OCI-LY7 (cell line): ENCODE measurements around the gene LPP. TPM values are rescaled to one million over a fixed set of nuclear protein-coding genes. Genes with fewer than 3 reads are reported as not detected.

Experiments used
- BruUV-seq: library from RNA; stranded (reverse); fragments of 400-500 nt; replicated peaks from 2 replicates; lab custom pipeline; 2021; lab: Mats Ljungman, UMichigan
- CTCF ChIA-PET: fragments of 300-600 bp; sonication (Branson Sonifier 250); formaldehyde crosslinking; loops from one replicate; lab custom pipeline; 2022; ENCODE audit warnings: antibody characterized with exemption; ENCODE audit not compliant: unreplicated experiment; lab: Charles Lee
- POLR2A ChIA-PET: fragments of 300-600 bp; sonication (Branson Sonifier 250); formaldehyde crosslinking; loops from one replicate; lab custom pipeline; 2022; ENCODE audit warnings: antibody characterized with exemption; lab: Charles Lee
- DNase-seq: peaks from one replicate; pipeline ENCODE4 v3.0.0-alpha.2; 2015; ENCODE audit warnings: low spot score
- H2AFZ ChIP-seq: fragments of 200-600 bp; sonication (generic), shearing (Covaris generic); 2 replicates; pipeline ENCODE4 v1.6.1; 2014; ENCODE audit warnings: mild to moderate bottlenecking, antibody characterized with exemption, low read length, moderate library complexity
- H3K27ac ChIP-seq: fragments of 200-600 bp; sonication (generic); 2 replicates; pipeline ENCODE4 v1.5.1; 2014; ENCODE audit warnings: mixed run types, low read depth, mild to moderate bottlenecking, moderate library complexity, low read length, inconsistent platforms; ENCODE audit not compliant: poor library complexity, severe bottlenecking
- H3K36me3 ChIP-seq: fragments of 200-600 bp; sonication (generic); 2 replicates; pipeline ENCODE4 v1.6.1; 2014; ENCODE audit warnings: mild to moderate bottlenecking, antibody characterized with exemption, low read length, moderate library complexity, mixed read lengths; ENCODE audit not compliant: insufficient read depth
- H3K4me1 ChIP-seq: fragments of 200-600 bp; sonication (generic); 2 replicates; pipeline ENCODE4 v1.5.1; 2014; ENCODE audit warnings: mild to moderate bottlenecking, low read length; ENCODE audit not compliant: insufficient read depth, poor library complexity, severe bottlenecking
- H3K4me2 ChIP-seq: fragments of 200-600 bp; sonication (generic); 2 replicates; pipeline ENCODE4 v1.6.1; 2014; ENCODE audit warnings: mild to moderate bottlenecking, low read length
- H3K4me3 ChIP-seq: fragments of 200-600 bp; sonication (generic); 2 replicates; pipeline ENCODE4 v1.5.1; 2014; ENCODE audit warnings: mild to moderate bottlenecking, low read depth, low read length; ENCODE audit not compliant: poor library complexity, severe bottlenecking
- H3K79me2 ChIP-seq: fragments of 200-600 bp; sonication (generic); 2 replicates; pipeline ENCODE4 v1.6.1; 2016; ENCODE audit warnings: low read depth, mild to moderate bottlenecking, low read length, moderate library complexity, mixed read lengths; ENCODE audit not compliant: insufficient read depth
- H3K9me2 ChIP-seq: fragments of 200-600 bp; sonication (generic); 2 replicates; pipeline ENCODE4 v1.6.1; 2016; ENCODE audit warnings: mild to moderate bottlenecking, low read length, mixed read lengths; ENCODE audit not compliant: insufficient read depth
- H3K9me3 ChIP-seq: fragments of 200-600 bp; sonication (generic); 2 replicates; pipeline ENCODE4 v1.6.1; 2014; ENCODE audit warnings: mild to moderate bottlenecking, mixed run types, low read length, mixed read lengths
- H4K20me1 ChIP-seq: fragments of 200-600 bp; sonication (generic); 2 replicates; pipeline ENCODE4 v1.6.1; 2014; ENCODE audit warnings: mild to moderate bottlenecking, antibody characterized with exemption, low read length, moderate library complexity, mixed read lengths; ENCODE audit not compliant: insufficient read depth
- CTCF ChIP-seq: fragments of 200-600 bp; sonication (generic); conservative IDR thresholded peaks from 2 replicates; pipeline ENCODE4 v1.5.1; 2014; ENCODE audit warnings: mild to moderate bottlenecking, antibody characterized with exemption, low read length, moderate library complexity, mixed read lengths
- EZH2phosphoT487 ChIP-seq: fragments of 200-600 bp; sonication (generic); IDR thresholded peaks from 2 replicates; pipeline ENCODE4 v1.6.1; 2018; ENCODE audit warnings: low read depth, borderline replicate concordance, mild to moderate bottlenecking, mixed run types, antibody characterized with exemption, low read length, moderate library complexity, mixed read lengths
- intact Hi-C: fragments of 100-400 bp; cut with micrococcal nuclease; formaldehyde crosslinking; loops from one replicate; pipeline ENCODE4 v1.10.0; 2022; ENCODE audit not compliant: unreplicated experiment
- total RNA-seq, 2 experiments: library from RNA; depleted of rRNA in 1 of 2; stranded (reverse); fragments of >200 nt in 1 of 2; shearing (Covaris generic) in 1 of 2; gene quantifications; 2 replicates each; pipeline ENCODE4 v1.2.3, GENCODE V29; 2014 to 2022

The LPP gene
- total RNA-seq, 2 experiments from 2014 or later = 10.9 to 119 TPM

GRCh38 chr3:188148318-188148717, 5.6 kb upstream of the LPP start:
- TF ChIP-seq EZH2phosphoT487 (no peak), CTCF (no peak)
- Histone ChIP-seq H3K9me2 (no peaks in the 10 kb centered on the region), H3K4me2 (no peak overlapping the region), H3K4me1 (peaks cover 20% of the 10 kb centered on the region), H3K9me3 (no peaks in the 10 kb centered on the region; the same call in 1 of the 2 replicates), H3K27ac (no peak overlapping the region), H2AFZ (no peak overlapping the region), H3K79me2 (no peaks in the 10 kb centered on the region), H4K20me1 (no peaks in the 10 kb centered on the region), H3K36me3 (no peaks in the 10 kb centered on the region), H3K4me3 (no peak overlapping the region)
- no TSS peak for BruUV-seq
- DNase-seq = no peak
- ChIA-PET POLR2A (interaction anchor here (0.8 kb wide), 1 partner anchor 86 kb away, joined by 3 read pairs; no protein-coding TSS in a partner anchor), CTCF (interaction anchor here (0.9 kb wide), 1 partner anchor 11 kb away, joined by 3 read pairs; no protein-coding TSS in a partner anchor)
- intact Hi-C loops = no loop called here

GRCh38 chr3:188149587-188149986, 4.4 kb upstream of the LPP start:
- Histone ChIP-seq H4K20me1 (no peaks in the 10 kb centered on the region), H3K4me3 (no peak overlapping the region), H3K9me3 (no peaks in the 10 kb centered on the region; the same call in 1 of the 2 replicates), H3K79me2 (no peaks in the 10 kb centered on the region), H3K4me1 (peaks cover 24% of the 10 kb centered on the region), H3K9me2 (no peaks in the 10 kb centered on the region), H3K4me2 (no peak overlapping the region), H3K36me3 (no peaks in the 10 kb centered on the region), H3K27ac (no peak overlapping the region), H2AFZ (no peak overlapping the region)
- POLR2A ChIA-PET = no interaction called here
- intact Hi-C loops = no loop called here
- no peak for DNase-seq
- no peak for TF ChIP-seq CTCF
- no peak for TF ChIP-seq EZH2phosphoT487
- BruUV-seq = no TSS peak
- CTCF ChIA-PET = no interaction called here

- TF ChIP-seq CTCF (no peak), EZH2phosphoT487 (no peak)
- POLR2A ChIA-PET = interaction anchor here (0.6 to 1.1 kb wide), 12 partner anchors 8 to 379 kb away, joined by 3 to 5 read pairs (median 3); no protein-coding TSS in a partner anchor
- Histone ChIP-seq H3K79me2 (no peaks in the 10 kb centered on the region), H3K4me2 (0 out of 2 replicates have a peak overlapping the region, but pooled peaks have one; percentile 6), H2AFZ (no peak overlapping the region), H3K9me3 (no peaks in the 10 kb centered on the region), H4K20me1 (no peaks in the 10 kb centered on the region), H3K27ac (no peak overlapping the region), H3K36me3 (no peaks in the 10 kb centered on the region), H3K4me1 (peaks cover 37% of the 10 kb centered on the region), H3K9me2 (no peaks in the 10 kb centered on the region), H3K4me3 (no peak overlapping the region)
- intact Hi-C loops = loop anchor here (5.0 kb wide), 2 partner anchors 66 to 149 kb away; no protein-coding TSS in a partner anchor
- BruUV-seq = no TSS peak
- CTCF ChIA-PET = interaction anchor here (1.1 kb wide), 1 partner anchor 56 kb away, joined by 5 read pairs; no protein-coding TSS in a partner anchor
- no peak for DNase-seq
These were observed 3.0 kb upstream of the LPP start for GRCh38 chr3:188150982-188151381.
